Osteocyte (in vitro differentiated cells): Measurements from ENCODE around the gene U2AF2. TPM values are rescaled to one million over a fixed set of nuclear protein-coding genes. Genes with fewer than 3 reads are reported as not detected.
A peak's percentile ranks its signal among the peaks of the same experiment; 100 is the strongest.

Experiments
- DNase-seq: peaks from one replicate; pipeline ENCODE4 v3.0.0; 2021; ENCODE audit warnings: mixed read lengths; ENCODE audit not compliant: unreplicated experiment; ENCODE audit errors: extremely low spot score
- H3K27ac Mint-ChIP-seq: one replicate; pipeline ENCODE4 v1.8.0; 2021; ENCODE audit warnings: mild to moderate bottlenecking, mixed read lengths; ENCODE audit not compliant: unreplicated experiment
- H3K27me3 Mint-ChIP-seq: one replicate; pipeline ENCODE4 v1.8.0; 2021; ENCODE audit warnings: mixed read lengths; ENCODE audit not compliant: unreplicated experiment
- H3K36me3 Mint-ChIP-seq: one replicate; pipeline ENCODE4 v1.8.0; 2021; ENCODE audit warnings: mixed read lengths; ENCODE audit not compliant: unreplicated experiment
- H3K4me1 Mint-ChIP-seq: one replicate; pipeline ENCODE4 v1.8.0; 2021; ENCODE audit warnings: mixed read lengths; ENCODE audit not compliant: unreplicated experiment
- H3K4me3 Mint-ChIP-seq: one replicate; pipeline ENCODE4 v1.8.0; 2021; ENCODE audit warnings: mild to moderate bottlenecking, moderate library complexity, mixed read lengths; ENCODE audit not compliant: unreplicated experiment
- H3K9me3 Mint-ChIP-seq: one replicate; pipeline ENCODE4 v1.8.0; 2021; ENCODE audit warnings: mixed read lengths; ENCODE audit not compliant: unreplicated experiment
- total RNA-seq: library from RNA; stranded (reverse); gene quantifications from 2 replicates; pipeline ENCODE4 v1.2.1, GENCODE V29; 2021
- TF ChIP-seq, protein P1 (sequence below): fragments of 200-600 bp; sonication (generic); IDR thresholded peaks from 2 replicates; pipeline ENCODE4 v1.5.0; 2021; ENCODE audit warnings: antibody characterized with exemption, mild to moderate bottlenecking, moderate library complexity

The U2AF2 gene
- total RNA-seq, 1 donor from 2014 or later: 189 TPM

DNA sequence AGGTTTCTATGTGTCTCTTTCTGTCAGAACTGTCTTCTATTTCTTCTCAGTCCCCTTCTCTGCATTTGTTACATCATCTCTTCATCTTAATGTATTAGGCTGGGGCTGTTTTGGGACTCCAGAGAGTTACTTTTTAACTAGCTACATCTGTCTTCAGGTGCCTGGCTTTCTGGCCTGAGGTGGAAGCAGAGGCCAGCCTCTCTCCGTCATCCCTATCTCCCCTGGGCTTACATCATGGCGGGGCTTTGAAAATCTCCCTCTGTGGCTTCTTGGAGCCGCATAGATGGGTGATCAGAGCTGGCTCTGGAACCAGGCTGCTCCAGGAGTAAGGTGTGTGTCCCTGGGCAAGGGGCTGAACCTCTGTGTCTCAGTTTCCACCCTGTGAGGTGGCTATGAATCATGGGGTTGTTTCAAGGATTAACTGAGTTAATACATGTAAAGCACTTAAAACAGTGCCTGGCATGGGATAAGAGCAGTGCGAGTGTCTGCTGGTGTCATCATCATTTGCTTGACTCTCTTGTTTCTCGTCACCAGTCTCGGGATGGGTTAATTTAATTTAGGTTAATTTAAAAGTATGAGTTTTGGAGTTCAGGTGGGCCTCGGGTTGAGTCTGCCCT, 22.2 kb downstream of the U2AF2 start:
- Mint-ChIP-seq H3K9me3 (no peaks in the 10 kb centered on the region), H3K4me3 (peak overlapping the region; percentile 97), H3K36me3 (peaks cover 15% of the 10 kb centered on the region), H3K4me1 (peaks cover 35% of the 10 kb centered on the region), H3K27ac (peak overlapping the region; percentile 5), H3K27me3 (no peaks in the 10 kb centered on the region)
- DNase-seq: no peak
- TF ChIP-seq, protein P1, sequence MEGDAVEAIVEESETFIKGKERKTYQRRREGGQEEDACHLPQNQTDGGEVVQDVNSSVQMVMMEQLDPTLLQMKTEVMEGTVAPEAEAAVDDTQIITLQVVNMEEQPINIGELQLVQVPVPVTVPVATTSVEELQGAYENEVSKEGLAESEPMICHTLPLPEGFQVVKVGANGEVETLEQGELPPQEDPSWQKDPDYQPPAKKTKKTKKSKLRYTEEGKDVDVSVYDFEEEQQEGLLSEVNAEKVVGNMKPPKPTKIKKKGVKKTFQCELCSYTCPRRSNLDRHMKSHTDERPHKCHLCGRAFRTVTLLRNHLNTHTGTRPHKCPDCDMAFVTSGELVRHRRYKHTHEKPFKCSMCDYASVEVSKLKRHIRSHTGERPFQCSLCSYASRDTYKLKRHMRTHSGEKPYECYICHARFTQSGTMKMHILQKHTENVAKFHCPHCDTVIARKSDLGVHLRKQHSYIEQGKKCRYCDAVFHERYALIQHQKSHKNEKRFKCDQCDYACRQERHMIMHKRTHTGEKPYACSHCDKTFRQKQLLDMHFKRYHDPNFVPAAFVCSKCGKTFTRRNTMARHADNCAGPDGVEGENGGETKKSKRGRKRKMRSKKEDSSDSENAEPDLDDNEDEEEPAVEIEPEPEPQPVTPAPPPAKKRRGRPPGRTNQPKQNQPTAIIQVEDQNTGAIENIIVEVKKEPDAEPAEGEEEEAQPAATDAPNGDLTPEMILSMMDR: no peak

DNA sequence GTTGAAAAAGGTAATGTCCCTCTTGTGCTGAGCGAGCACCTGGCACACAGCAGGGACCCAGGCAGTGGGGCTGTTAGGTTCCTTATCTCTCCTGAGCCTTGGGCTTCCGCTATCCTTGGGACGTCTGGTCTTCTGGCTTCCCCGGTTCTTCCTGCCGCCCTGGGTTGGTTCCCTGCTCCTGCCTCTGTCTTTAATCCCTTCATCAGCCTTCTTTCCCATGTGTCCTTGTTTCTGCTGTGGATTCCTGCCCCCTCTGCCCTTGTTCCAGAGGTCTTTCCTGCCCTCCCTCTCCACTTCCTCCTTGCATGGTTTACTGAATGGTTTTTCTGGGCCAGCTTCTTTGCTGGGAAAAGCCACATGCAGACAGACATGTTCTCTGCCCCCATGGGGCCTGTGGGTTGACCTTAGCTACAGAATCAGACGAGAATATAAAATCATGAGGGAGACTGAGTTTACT, 22.8 kb downstream of the U2AF2 start:
- peaks cover 15% of the 10 kb centered on the region for H3K36me3 Mint-ChIP-seq
- H3K9me3 Mint-ChIP-seq: no peaks in the 10 kb centered on the region
- peak overlapping the region; percentile 38 for H3K4me3 Mint-ChIP-seq
- H3K4me1 Mint-ChIP-seq: peaks cover 32% of the 10 kb centered on the region
- H3K27ac Mint-ChIP-seq: peak overlapping the region; percentile 63
- no peak for DNase-seq
- TF ChIP-seq, protein P1: no peak
- no peaks in the 10 kb centered on the region for H3K27me3 Mint-ChIP-seq

DNA sequence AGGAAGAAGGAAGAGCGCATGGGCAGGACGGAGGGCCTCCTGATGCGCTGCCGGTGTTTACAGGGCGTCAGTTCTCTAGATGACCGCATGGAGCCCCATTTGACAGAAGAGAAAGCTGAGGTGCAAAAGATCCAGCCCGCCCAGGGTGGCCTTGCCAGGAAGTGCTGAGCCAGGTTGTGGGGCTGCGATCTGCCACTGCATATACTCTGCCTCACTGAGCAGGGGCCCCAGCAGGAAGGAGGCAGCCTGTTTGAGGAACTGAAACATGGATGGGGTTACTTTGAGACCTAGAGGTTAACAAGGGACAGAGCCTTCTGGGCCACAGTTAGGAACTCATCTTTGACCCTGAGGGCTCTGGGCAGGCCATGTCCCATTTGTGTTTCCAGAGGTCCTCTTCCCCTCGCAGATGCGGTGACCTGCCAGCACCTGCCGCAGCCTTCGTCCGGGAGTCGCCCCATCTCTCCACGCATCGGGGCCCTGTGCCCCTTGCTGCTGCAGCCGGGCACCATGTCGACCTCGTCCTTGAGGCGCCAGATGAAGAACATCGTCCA, 23.4 kb downstream of the U2AF2 start:
- DNase-seq: no peak
- no peaks in the 10 kb centered on the region for H3K9me3 Mint-ChIP-seq
- no peak overlapping the region for H3K4me3 Mint-ChIP-seq
- peak overlapping the region; percentile 63 for H3K27ac Mint-ChIP-seq
- H3K36me3 Mint-ChIP-seq: peaks cover 15% of the 10 kb centered on the region
- TF ChIP-seq, protein P1: no peak
- H3K4me1 Mint-ChIP-seq: peaks cover 32% of the 10 kb centered on the region
- H3K27me3 Mint-ChIP-seq: no peaks in the 10 kb centered on the region

DNA sequence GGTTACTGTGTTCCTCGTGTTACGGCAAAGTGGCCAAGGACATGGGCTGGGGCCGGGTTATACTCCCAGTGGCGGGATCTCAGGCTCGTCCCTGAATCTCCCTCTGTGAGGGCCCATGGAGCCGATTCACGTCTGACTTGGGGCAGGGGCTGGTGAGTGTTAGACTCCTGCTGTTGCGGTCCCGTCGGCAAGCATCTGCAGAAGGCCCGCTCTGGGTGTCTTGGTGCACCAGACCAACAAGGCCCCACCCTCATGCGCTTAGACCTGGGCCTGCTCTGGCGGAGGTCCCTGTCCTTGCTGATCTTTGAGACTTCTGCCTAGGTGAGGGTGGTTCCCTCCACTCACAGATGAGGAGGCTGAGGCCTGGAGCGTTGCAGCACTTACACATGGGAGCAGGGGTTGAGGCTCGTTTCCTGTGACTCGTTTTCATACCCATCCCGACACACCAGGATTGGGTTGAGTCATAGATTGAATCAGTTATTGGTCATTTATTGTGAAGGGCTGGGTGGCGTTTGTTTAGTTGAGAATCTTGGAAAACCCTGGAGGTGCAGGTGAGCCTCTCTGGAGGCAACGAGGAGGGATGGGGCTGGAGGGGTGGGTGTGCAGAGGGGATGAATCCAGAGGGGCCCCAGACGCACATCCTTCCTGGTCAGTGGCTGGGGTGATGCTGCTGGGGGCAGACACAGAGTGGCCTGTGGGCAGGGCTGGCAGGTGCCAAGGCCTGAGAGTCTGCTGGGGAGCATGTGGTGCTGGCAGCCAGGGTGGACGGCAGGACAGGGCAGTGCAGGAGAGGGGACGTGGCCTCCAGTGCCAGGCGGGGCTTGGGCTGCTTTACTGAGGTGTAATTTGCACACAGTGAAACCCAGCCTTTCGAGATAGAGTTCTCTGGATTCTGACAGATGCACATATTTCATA, 24.8 kb downstream of the U2AF2 start:
- H3K36me3 Mint-ChIP-seq: peaks cover 15% of the 10 kb centered on the region
- H3K9me3 Mint-ChIP-seq: no peaks in the 10 kb centered on the region
- H3K4me1 Mint-ChIP-seq: peaks cover 27% of the 10 kb centered on the region
- DNase-seq: no peak
- H3K27ac Mint-ChIP-seq: no peak overlapping the region
- no peaks in the 10 kb centered on the region for H3K27me3 Mint-ChIP-seq
- H3K4me3 Mint-ChIP-seq: no peak overlapping the region
- TF ChIP-seq, protein P1: no peak
